SU-DHL-6 (cell line): ENCODE measurements around the gene GLG1.

Experiments used
- H2AFZ ChIP-seq: fragments of 200-600 bp; sonication (generic); 2 replicates; pipeline ENCODE4 v1.6.1; 2014; ENCODE audit warnings: low read depth, mild to moderate bottlenecking, moderate library complexity, mixed read lengths, antibody characterized with exemption, low read length; ENCODE audit not compliant: severe bottlenecking
- H3F3A ChIP-seq: fragments of 200-600 bp; shearing (Covaris generic); 2 replicates; pipeline ENCODE4 v1.6.0; 2016; ENCODE audit warnings: antibody characterized with exemption, mild to moderate bottlenecking; ENCODE audit not compliant: insufficient read depth
- H3K27ac ChIP-seq: fragments of 200-600 bp; sonication (generic); 2 replicates; pipeline ENCODE4 v1.5.1; 2016; ENCODE audit warnings: low read depth, mild to moderate bottlenecking, low read length, moderate library complexity, mixed read lengths
- H3K27me3 ChIP-seq: fragments of 200-600 bp; sonication (generic), shearing (Covaris generic); 2 replicates; pipeline ENCODE4 v1.6.0; 2014; ENCODE audit warnings: mild to moderate bottlenecking, low read length
- H3K36me3 ChIP-seq: fragments of 200-600 bp; sonication (generic); 2 replicates; pipeline ENCODE4 v1.6.1; 2014; ENCODE audit warnings: mild to moderate bottlenecking, low read length, mixed read lengths
- H3K4me2 ChIP-seq: fragments of 300-600, 200-600 bp; shearing (Covaris generic), sonication (generic); 2 replicates; pipeline ENCODE4 v1.6.0; 2014; ENCODE audit warnings: low read length, low read depth, mild to moderate bottlenecking; ENCODE audit not compliant: poor library complexity, severe bottlenecking
- H3K4me3 ChIP-seq: fragments of 200-600 bp; sonication (generic); 2 replicates; pipeline ENCODE4 v1.5.1; 2014; ENCODE audit warnings: antibody characterized with exemption, low read length, mild to moderate bottlenecking, mixed read lengths; ENCODE audit not compliant: insufficient read depth, poor library complexity, severe bottlenecking
- H3K79me2 ChIP-seq: fragments of 200-600 bp; sonication (generic); 2 replicates; pipeline ENCODE4 v1.6.1; 2014; ENCODE audit warnings: mild to moderate bottlenecking, low read length, moderate library complexity; ENCODE audit not compliant: insufficient read depth
- H3K9ac ChIP-seq: fragments of 200-600 bp; sonication (generic); 2 replicates; pipeline ENCODE4 v1.7.0; 2014; ENCODE audit warnings: mild to moderate bottlenecking, low read length
- H3K9me2 ChIP-seq: fragments of 200-600 bp; sonication (generic); replicated peaks from 2 replicates; pipeline ENCODE4 v1.6.1; 2014; ENCODE audit warnings: low read length; ENCODE audit not compliant: insufficient read depth
- H3K9me3 ChIP-seq: fragments of 200-600 bp; sonication (generic); 2 replicates; pipeline ENCODE4 v1.6.1; 2014; ENCODE audit warnings: low read length, mixed read lengths; ENCODE audit not compliant: insufficient read depth
- H4K20me1 ChIP-seq: fragments of 200-600 bp; sonication (generic); 2 replicates; pipeline ENCODE4 v1.6.1; 2014; ENCODE audit warnings: low read depth, mild to moderate bottlenecking, antibody characterized with exemption, low read length, moderate library complexity, mixed read lengths
- CTCF ChIP-seq: fragments of 200-600 bp; sonication (generic); IDR thresholded peaks from one replicate; pipeline ENCODE4 v1.5.1; 2017; ENCODE audit warnings: antibody characterized with exemption, mild to moderate bottlenecking, low read length, moderate library complexity; ENCODE audit not compliant: insufficient read depth, poor library complexity, severe bottlenecking
- EZH2phosphoT487 ChIP-seq: fragments of 200-600 bp; sonication (generic), shearing (Covaris generic); conservative IDR thresholded peaks from 2 replicates; pipeline ENCODE4 v1.6.1; 2018; ENCODE audit warnings: mild to moderate bottlenecking, antibody characterized with exemption, low read length, moderate library complexity, mixed read lengths

The GLG1 gene

GRCh38 chr16:74560912-74561311 lies 46.0 kb downstream of the GLG1 start:
- H3K9me3 ChIP-seq, result no peaks in the 10 kb centered on the region
- no peak for TF ChIP-seq CTCF
- TF ChIP-seq EZH2phosphoT487, result no peak
- H3K79me2 ChIP-seq, result peaks cover 6% of the 10 kb centered on the region
- H3K4me3 ChIP-seq, result no peak overlapping the region
- H3K36me3 ChIP-seq, result no peaks in the 10 kb centered on the region
- no peak overlapping the region for H3K4me2 ChIP-seq
- no peaks in the 10 kb centered on the region for H3K9me2 ChIP-seq
- no peaks in the 10 kb centered on the region for H3K27me3 ChIP-seq
- no peak overlapping the region for H3K9ac ChIP-seq
- no peak overlapping the region for H3K27ac ChIP-seq
- no peak overlapping the region for H2AFZ ChIP-seq
- H4K20me1 ChIP-seq, result no peaks in the 10 kb centered on the region; the same call in 1 of the 2 replicates
- H3F3A ChIP-seq, result no peaks in the 10 kb centered on the region

- no peaks in the 10 kb centered on the region for H3K9me2 ChIP-seq
- H3F3A ChIP-seq, result no peaks in the 10 kb centered on the region
- H4K20me1 ChIP-seq, result no peaks in the 10 kb centered on the region; the same call in 1 of the 2 replicates
- no peak overlapping the region for H3K4me2 ChIP-seq
- H3K36me3 ChIP-seq, result no peaks in the 10 kb centered on the region
- H3K9me3 ChIP-seq, result no peaks in the 10 kb centered on the region
- no peak overlapping the region for H2AFZ ChIP-seq
- H3K9ac ChIP-seq, result no peak overlapping the region
- H3K27ac ChIP-seq, result no peak overlapping the region
- H3K27me3 ChIP-seq, result no peaks in the 10 kb centered on the region
- peaks cover 6% of the 10 kb centered on the region for H3K79me2 ChIP-seq
- H3K4me3 ChIP-seq, result no peak overlapping the region
- no peak for TF ChIP-seq CTCF
- no peak for TF ChIP-seq EZH2phosphoT487
Measured at GRCh38 chr16:74558873-74559272, 48.0 kb downstream of the GLG1 start.

- TF ChIP-seq CTCF (no peak), EZH2phosphoT487 (no peak)
- H3K9ac ChIP-seq, result no peak overlapping the region
- no peak overlapping the region for H2AFZ ChIP-seq
- no peaks in the 10 kb centered on the region for H3K9me2 ChIP-seq
- H3K27ac ChIP-seq, result no peak overlapping the region
- H3K27me3 ChIP-seq, result no peaks in the 10 kb centered on the region
- H3K4me3 ChIP-seq, result no peak overlapping the region
- H3K79me2 ChIP-seq, result peaks cover 6% of the 10 kb centered on the region
- H3K4me2 ChIP-seq, result no peak overlapping the region
- H3K36me3 ChIP-seq, result no peaks in the 10 kb centered on the region
- no peaks in the 10 kb centered on the region for H4K20me1 ChIP-seq
- H3K9me3 ChIP-seq, result no peaks in the 10 kb centered on the region
- no peaks in the 10 kb centered on the region for H3F3A ChIP-seq
Measured at GRCh38 chr16:74557275-74557674, 49.6 kb downstream of the GLG1 start.
